Tibial nerve (tissue), 4 donors: ENCODE data around the gene CFTR. TPM values are rescaled to one million over a fixed set of nuclear protein-coding genes. Genes with fewer than 3 reads are reported as not detected.

Experiments used
- DNase-seq, 2 donors: peaks; one replicate each; pipeline ENCODE4 v3.0.0-alpha.2; 2019; ENCODE audit warnings: low spot score in 2 of 2
- H3K27ac ChIP-seq, 4 donors: fragments of 200-600 bp; sonication (generic) in 3 of 4; one replicate each; pipeline ENCODE4 v1.5.1; 2017 to 2019; ENCODE audit warnings: mild to moderate bottlenecking in 1 of 4
- H3K27me3 ChIP-seq, 2 donors: fragments of 200-600 bp; sonication (generic) in 1 of 2; one replicate each; pipeline versions ENCODE4 v1.5.1 to v1.6.0; 2017 to 2019
- H3K36me3 ChIP-seq, 3 donors: fragments of 200-600 bp; sonication (generic); one replicate each; pipeline ENCODE4 v1.5.1; 2018 to 2019
- H3K4me1 ChIP-seq, 4 donors: fragments of 200-600 bp; sonication (generic) in 3 of 4; one replicate each; pipeline ENCODE4 v1.5.1; 2017 to 2019
- H3K4me3 ChIP-seq, 4 donors: fragments of 200-600 bp; sonication (generic) in 3 of 4; one replicate each; pipeline ENCODE4 v1.5.1; 2017 to 2019; ENCODE audit warnings: mild to moderate bottlenecking in 1 of 4, moderate library complexity in 1 of 4
- H3K9me3 ChIP-seq, 4 donors: fragments of 200-600 bp; sonication (generic) in 3 of 4; one replicate each; pipeline ENCODE4 v1.5.1; 2017 to 2019
- CTCF ChIP-seq, 5 experiments: fragments of 200-600 bp in 3 of 5; fragments of 450-650 bp in 2 of 5; sonication (generic) in 3 of 5; IDR thresholded peaks; one replicate each; pipeline ENCODE4 v1.5.1; 2016 to 2019; ENCODE audit warnings: antibody characterized with exemption in 5 of 5, mild to moderate bottlenecking in 3 of 5, moderate library complexity in 2 of 5
- EP300 ChIP-seq, 2 donors: sonication (generic); formaldehyde crosslinking; IDR thresholded peaks; one replicate each; pipeline ENCODE4 v1.6.1; 2017; ENCODE audit warnings: antibody characterized with exemption in 2 of 2, mild to moderate bottlenecking in 1 of 2
- POLR2A ChIP-seq, 2 donors: fragments of 450-650 bp; IDR thresholded peaks; one replicate each; pipeline ENCODE4 v1.6.1; 2017; ENCODE audit warnings: antibody characterized with exemption in 2 of 2, mild to moderate bottlenecking in 2 of 2, moderate library complexity in 2 of 2
- whole genome bisulfite sequencing, 2 donors: methylation state at CpG; one replicate each; pipeline ENCODE4 v1.1.5; 2018; 5-methylcytosine and 5-hydroxymethylcytosine counted together
- total RNA-seq, 4 donors: library from RNA; depleted of rRNA; stranded (reverse); fragments of >200 nt; gene quantifications; one replicate each; pipeline ENCODE4 v1.1.0, GENCODE V29; 2016

The CFTR gene
- total RNA-seq, 4 donors from 2014 or later, result under 0.01 TPM; not detected in 3

- H3K36me3 ChIP-seq, result no peaks in the 10 kb centered on the region
- H3K9me3 ChIP-seq, result no peaks in the 10 kb centered on the region
- DNase-seq, result no peak
- no peaks in the 10 kb centered on the region for H3K27me3 ChIP-seq
- no peak overlapping the region for H3K27ac ChIP-seq
- H3K4me1 ChIP-seq, result no peaks in the 10 kb centered on the region
- TF ChIP-seq POLR2A (IDR thresholded peaks at IDR 0.05) (no peak), CTCF (IDR thresholded peaks at IDR 0.05) (no peak), EP300 (IDR thresholded peaks at IDR 0.05) (no peak)
- H3K4me3 ChIP-seq, result no peak overlapping the region
- 85 to 93% methylated on average over 6 of the region's 6 CpGs for WGBS, 2 donors
Observed at GRCh38 chr7:117666689-117667088, 186.9 kb downstream of the CFTR start.

- Histone ChIP-seq H3K27ac (no peak overlapping the region), H3K4me1 (no peaks in the 10 kb centered on the region), H3K4me3 (no peak overlapping the region), H3K27me3 (no peaks in the 10 kb centered on the region), H3K9me3 (no peaks in the 10 kb centered on the region), H3K36me3 (no peaks in the 10 kb centered on the region)
- no peak for DNase-seq
- TF ChIP-seq POLR2A (IDR thresholded peaks at IDR 0.05), result no peak
- 69 to 80% methylated on average over 2 of the region's 2 CpGs for WGBS, 2 donors
Observed at GRCh38 chr7:117667456-117667855, 187.6 kb downstream of the CFTR start.

- Histone ChIP-seq H3K36me3 (no peaks in the 10 kb centered on the region), H3K4me1 (no peaks in the 10 kb centered on the region), H3K9me3 (no peaks in the 10 kb centered on the region), H3K4me3 (no peak overlapping the region), H3K27ac (no peak overlapping the region), H3K27me3 (no peaks in the 10 kb centered on the region)
- TF ChIP-seq POLR2A (IDR thresholded peaks at IDR 0.05) (no peak), EP300 (IDR thresholded peaks at IDR 0.05) (no peak), CTCF (IDR thresholded peaks at IDR 0.05) (no peak)
- no peak for DNase-seq
- WGBS, 2 donors, result 46 to 58% methylated on average over 4 of the region's 4 CpGs
Observed at GRCh38 chr7:117669818-117670217, 190.0 kb downstream of the CFTR start.

- TF ChIP-seq CTCF (IDR thresholded peaks at IDR 0.05), result no peak
- no peak for TF ChIP-seq EP300 (IDR thresholded peaks at IDR 0.05)
- TF ChIP-seq POLR2A (IDR thresholded peaks at IDR 0.05), result no peak
- Histone ChIP-seq H3K4me1 (no peaks in the 10 kb centered on the region), H3K4me3 (no peak overlapping the region), H3K9me3 (no peaks in the 10 kb centered on the region), H3K27me3 (no peaks in the 10 kb centered on the region), H3K36me3 (no peaks in the 10 kb centered on the region), H3K27ac (no peak overlapping the region)
- no peak for DNase-seq
- 78 to 85% methylated on average over 1 of the region's 1 CpG for WGBS, 2 donors
Observed at GRCh38 chr7:117672453-117672852, 192.6 kb downstream of the CFTR start.

GRCh38 chr7:117673367-117673766 is 193.5 kb downstream of the CFTR start:
- no peak for DNase-seq
- Histone ChIP-seq H3K4me3 (no peak overlapping the region), H3K4me1 (no peaks in the 10 kb centered on the region), H3K27me3 (no peaks in the 10 kb centered on the region), H3K9me3 (no peaks in the 10 kb centered on the region), H3K27ac (no peak overlapping the region), H3K36me3 (no peaks in the 10 kb centered on the region)
- TF ChIP-seq CTCF (IDR thresholded peaks at IDR 0.05), result no peak
- no peak for TF ChIP-seq EP300 (IDR thresholded peaks at IDR 0.05)
- TF ChIP-seq POLR2A (IDR thresholded peaks at IDR 0.05), result no peak
- 46 to 59% methylated on average over 14 of the region's 14 CpGs for WGBS, 2 donors

- Histone ChIP-seq H3K27me3 (no peaks in the 10 kb centered on the region), H3K27ac (no peak overlapping the region), H3K4me1 (no peaks in the 10 kb centered on the region), H3K4me3 (no peak overlapping the region), H3K36me3 (no peaks in the 10 kb centered on the region), H3K9me3 (no peaks in the 10 kb centered on the region)
- no peak for DNase-seq
- TF ChIP-seq EP300 (IDR thresholded peaks at IDR 0.05), result no peak
- no peak for TF ChIP-seq POLR2A (IDR thresholded peaks at IDR 0.05)
- no peak for TF ChIP-seq CTCF (IDR thresholded peaks at IDR 0.05)
Observed at GRCh38 chr7:117673839-117674238, 194.0 kb downstream of the CFTR start.
